ENCODE measurements around the gene PRKD1.

PRKD1 gene

GRCh38 chr14:29900609-29901350 is 26.9 kb downstream of the PRKD1 start:
- Histone ChIP-seq H3K27me3 (replicated peaks; ENCODE audit: control insufficient read depth, insufficient read depth, low read length) (no peaks in the 10 kb centered on the region), H3K4me1 (ENCODE audit: control insufficient read depth, insufficient read depth, low read length) (peaks cover 7% of the 10 kb centered on the region), H3K4me3 (ENCODE audit: low read length) (no peak overlapping the region), H3K36me3 (ENCODE audit: control insufficient read depth, insufficient read depth, low read length, severe bottlenecking) (no peaks in the 10 kb centered on the region), H3K9ac (ENCODE audit: low read length) (no peak overlapping the region), H3K9me3 (ENCODE audit: control insufficient read depth, low read length) (no peaks in the 10 kb centered on the region)
- no peak for DNase-seq (ENCODE audit: low read depth)

- H3K4me3 ChIP-seq (ENCODE audit: low read length): no peak overlapping the region
- no peaks in the 10 kb centered on the region for H3K36me3 ChIP-seq (ENCODE audit: control insufficient read depth, insufficient read depth, low read length, severe bottlenecking)
- H3K9ac ChIP-seq (ENCODE audit: low read length): no peak overlapping the region
- peaks cover 7% of the 10 kb centered on the region for H3K4me1 ChIP-seq (ENCODE audit: control insufficient read depth, insufficient read depth, low read length)
- H3K9me3 ChIP-seq (ENCODE audit: control insufficient read depth, low read length): no peaks in the 10 kb centered on the region
- no peaks in the 10 kb centered on the region for H3K27me3 ChIP-seq (replicated peaks; ENCODE audit: control insufficient read depth, insufficient read depth, low read length)
- DNase-seq (ENCODE audit: low read depth): no peak
Observed at GRCh38 chr14:29898470-29898869, 29.2 kb downstream of the PRKD1 start.

GRCh38 chr14:29897181-29897580 is 30.5 kb downstream of the PRKD1 start:
- Histone ChIP-seq H3K27me3 (replicated peaks; ENCODE audit: control insufficient read depth, insufficient read depth, low read length) (no peaks in the 10 kb centered on the region), H3K9me3 (ENCODE audit: control insufficient read depth, low read length) (no peaks in the 10 kb centered on the region), H3K4me1 (ENCODE audit: control insufficient read depth, insufficient read depth, low read length) (peaks cover 7% of the 10 kb centered on the region), H3K36me3 (ENCODE audit: control insufficient read depth, insufficient read depth, low read length, severe bottlenecking) (no peaks in the 10 kb centered on the region), H3K9ac (ENCODE audit: low read length) (no peak overlapping the region), H3K4me3 (ENCODE audit: low read length) (no peak overlapping the region)
- no peak for DNase-seq (ENCODE audit: low read depth)

- H3K4me1 ChIP-seq (ENCODE audit: control insufficient read depth, insufficient read depth, low read length): peaks cover 7% of the 10 kb centered on the region
- DNase-seq (ENCODE audit: low read depth): no peak
- no peak overlapping the region for H3K9ac ChIP-seq (ENCODE audit: low read length)
- H3K36me3 ChIP-seq (ENCODE audit: control insufficient read depth, insufficient read depth, low read length, severe bottlenecking): no peaks in the 10 kb centered on the region
- no peaks in the 10 kb centered on the region for H3K27me3 ChIP-seq (replicated peaks; ENCODE audit: control insufficient read depth, insufficient read depth, low read length)
- no peaks in the 10 kb centered on the region for H3K9me3 ChIP-seq (ENCODE audit: control insufficient read depth, low read length)
- H3K4me3 ChIP-seq (ENCODE audit: low read length): no peak overlapping the region
Observed at GRCh38 chr14:29896354-29896821, 31.3 kb downstream of the PRKD1 start.

GRCh38 chr14:29895591-29896083 is 32.0 kb downstream of the PRKD1 start:
- Histone ChIP-seq H3K36me3 (ENCODE audit: control insufficient read depth, insufficient read depth, low read length, severe bottlenecking) (no peaks in the 10 kb centered on the region), H3K4me3 (ENCODE audit: low read length) (no peak overlapping the region), H3K4me1 (ENCODE audit: control insufficient read depth, insufficient read depth, low read length) (peaks cover 7% of the 10 kb centered on the region), H3K9ac (ENCODE audit: low read length) (no peak overlapping the region), H3K9me3 (ENCODE audit: control insufficient read depth, low read length) (no peaks in the 10 kb centered on the region), H3K27me3 (replicated peaks; ENCODE audit: control insufficient read depth, insufficient read depth, low read length) (no peaks in the 10 kb centered on the region)
- no peak for DNase-seq (ENCODE audit: low read depth)

- no peak for DNase-seq (ENCODE audit: low read depth)
- no peak overlapping the region for H3K4me3 ChIP-seq (ENCODE audit: low read length)
- H3K27me3 ChIP-seq (replicated peaks; ENCODE audit: control insufficient read depth, insufficient read depth, low read length): no peaks in the 10 kb centered on the region
- peaks cover 7% of the 10 kb centered on the region for H3K4me1 ChIP-seq (ENCODE audit: control insufficient read depth, insufficient read depth, low read length)
- no peaks in the 10 kb centered on the region for H3K9me3 ChIP-seq (ENCODE audit: control insufficient read depth, low read length)
- no peaks in the 10 kb centered on the region for H3K36me3 ChIP-seq (ENCODE audit: control insufficient read depth, insufficient read depth, low read length, severe bottlenecking)
- no peak overlapping the region for H3K9ac ChIP-seq (ENCODE audit: low read length)
Observed at GRCh38 chr14:29893989-29894388, 33.7 kb downstream of the PRKD1 start.

- Histone ChIP-seq H3K27me3 (replicated peaks; ENCODE audit: control insufficient read depth, insufficient read depth, low read length) (no peaks in the 10 kb centered on the region), H3K9me3 (ENCODE audit: control insufficient read depth, low read length) (no peaks in the 10 kb centered on the region), H3K4me1 (ENCODE audit: control insufficient read depth, insufficient read depth, low read length) (peaks cover 4% of the 10 kb centered on the region), H3K36me3 (ENCODE audit: control insufficient read depth, insufficient read depth, low read length, severe bottlenecking) (no peaks in the 10 kb centered on the region), H3K4me3 (ENCODE audit: low read length) (no peak overlapping the region), H3K9ac (ENCODE audit: low read length) (no peak overlapping the region)
- DNase-seq (ENCODE audit: low read depth): peak; percentile 10
Observed at GRCh38 chr14:29892327-29892726, 35.3 kb downstream of the PRKD1 start.

GRCh38 chr14:29885988-29886387 is 41.7 kb downstream of the PRKD1 start:
- Histone ChIP-seq H3K9me3 (ENCODE audit: control insufficient read depth, low read length) (no peaks in the 10 kb centered on the region), H3K27me3 (replicated peaks; ENCODE audit: control insufficient read depth, insufficient read depth, low read length) (no peaks in the 10 kb centered on the region), H3K4me3 (ENCODE audit: low read length) (no peak overlapping the region), H3K4me1 (ENCODE audit: control insufficient read depth, insufficient read depth, low read length) (no peaks in the 10 kb centered on the region), H3K36me3 (ENCODE audit: control insufficient read depth, insufficient read depth, low read length, severe bottlenecking) (no peaks in the 10 kb centered on the region), H3K9ac (ENCODE audit: low read length) (no peak overlapping the region)
- no peak for DNase-seq (ENCODE audit: low read depth)

- Histone ChIP-seq H3K4me3 (ENCODE audit: low read length) (no peak overlapping the region), H3K9me3 (ENCODE audit: control insufficient read depth, low read length) (no peaks in the 10 kb centered on the region), H3K36me3 (ENCODE audit: control insufficient read depth, insufficient read depth, low read length, severe bottlenecking) (no peaks in the 10 kb centered on the region), H3K9ac (ENCODE audit: low read length) (no peak overlapping the region), H3K4me1 (ENCODE audit: control insufficient read depth, insufficient read depth, low read length) (peaks cover 8% of the 10 kb centered on the region), H3K27me3 (replicated peaks; ENCODE audit: control insufficient read depth, insufficient read depth, low read length) (no peaks in the 10 kb centered on the region)
- peak; percentile 65 for DNase-seq (ENCODE audit: low read depth)
Observed at GRCh38 chr14:29868000-29868399, 59.6 kb downstream of the PRKD1 start.

GRCh38 chr14:29865299-29865698 is 62.3 kb downstream of the PRKD1 start:
- Histone ChIP-seq H3K36me3 (ENCODE audit: control insufficient read depth, insufficient read depth, low read length, severe bottlenecking) (no peaks in the 10 kb centered on the region), H3K4me3 (ENCODE audit: low read length) (no peak overlapping the region), H3K27me3 (replicated peaks; ENCODE audit: control insufficient read depth, insufficient read depth, low read length) (no peaks in the 10 kb centered on the region), H3K4me1 (ENCODE audit: control insufficient read depth, insufficient read depth, low read length) (peaks cover 5% of the 10 kb centered on the region), H3K9ac (ENCODE audit: low read length) (no peak overlapping the region), H3K9me3 (ENCODE audit: control insufficient read depth, low read length) (no peaks in the 10 kb centered on the region)
- DNase-seq (ENCODE audit: low read depth): no peak

GRCh38 chr14:29861996-29862395 is 65.7 kb downstream of the PRKD1 start:
- Histone ChIP-seq H3K27me3 (replicated peaks; ENCODE audit: control insufficient read depth, insufficient read depth, low read length) (no peaks in the 10 kb centered on the region), H3K4me3 (ENCODE audit: low read length) (no peak overlapping the region), H3K9ac (ENCODE audit: low read length) (no peak overlapping the region), H3K9me3 (ENCODE audit: control insufficient read depth, low read length) (no peaks in the 10 kb centered on the region), H3K4me1 (ENCODE audit: control insufficient read depth, insufficient read depth, low read length) (no peaks in the 10 kb centered on the region), H3K36me3 (ENCODE audit: control insufficient read depth, insufficient read depth, low read length, severe bottlenecking) (no peaks in the 10 kb centered on the region)
- DNase-seq (ENCODE audit: low read depth): no peak

- H3K9me3 ChIP-seq (ENCODE audit: control insufficient read depth, low read length): no peaks in the 10 kb centered on the region
Observed at GRCh38 chr14:29858299-29858698, 69.3 kb downstream of the PRKD1 start.

More at GRCh38 chr14:29858299-29858698, 69.3 kb downstream of the PRKD1 start:
- Histone ChIP-seq H3K4me3 (ENCODE audit: low read length) (no peak overlapping the region), H3K4me1 (ENCODE audit: control insufficient read depth, insufficient read depth, low read length) (no peaks in the 10 kb centered on the region), H3K27me3 (replicated peaks; ENCODE audit: control insufficient read depth, insufficient read depth, low read length) (no peaks in the 10 kb centered on the region), H3K9ac (ENCODE audit: low read length) (no peak overlapping the region), H3K36me3 (ENCODE audit: control insufficient read depth, insufficient read depth, low read length, severe bottlenecking) (no peaks in the 10 kb centered on the region)
- no peak for DNase-seq (ENCODE audit: low read depth)

Measured in adipocyte (in vitro differentiated cells).